PC-9 (cell line): ENCODE data around the gene AATF. TPM values are rescaled to one million over a fixed set of nuclear protein-coding genes. Genes with fewer than 3 reads are reported as not detected.

Experiments
- BruUV-seq: library from RNA; stranded (reverse); fragments of 400-500 nt; replicated peaks from 2 replicates; lab custom pipeline; 2021; lab: Mats Ljungman, UMichigan
- CTCF ChIA-PET: fragments of 300-600 bp; sonication (Branson Sonifier 250); formaldehyde crosslinking; loops from one replicate; lab custom pipeline; 2022; ENCODE audit warnings: antibody characterized with exemption; lab: Charles Lee
- POLR2A ChIA-PET: fragments of 300-600 bp; sonication (Branson Sonifier 250); formaldehyde crosslinking; loops from one replicate; lab custom pipeline; 2022; ENCODE audit warnings: antibody characterized with exemption; ENCODE audit not compliant: unreplicated experiment; lab: Charles Lee
- DNase-seq, 2 experiments: peaks; one replicate each; pipeline versions ENCODE4 v3.0.0 to v3.0.0-alpha.2; 2015 to 2022; ENCODE audit warnings: mixed read lengths in 1 of 2
- H2AFZ ChIP-seq: fragments of 200-600 bp; sonication (generic); 2 replicates; pipeline ENCODE4 v1.8.1; 2017; ENCODE audit warnings: antibody characterized with exemption
- H3F3A ChIP-seq: fragments of 200-600 bp; sonication (generic); 2 replicates; pipeline ENCODE4 v1.8.1; 2017; ENCODE audit warnings: antibody characterized with exemption, mild to moderate bottlenecking, low read depth; ENCODE audit not compliant: insufficient read depth
- H3K27ac ChIP-seq: fragments of 200-600 bp; sonication (generic); 2 replicates; pipeline ENCODE4 v1.6.1; 2016; ENCODE audit warnings: mixed run types
- H3K27me3 ChIP-seq: fragments of 200-600 bp; sonication (generic); 2 replicates; pipeline ENCODE4 v1.6.1; 2016; ENCODE audit warnings: low read depth, mixed run types; ENCODE audit not compliant: insufficient read depth
- H3K36me3 ChIP-seq: fragments of 200-600 bp; sonication (generic); 2 replicates; pipeline ENCODE4 v1.6.1; 2016; ENCODE audit warnings: low read depth, mixed run types
- H3K4me1 ChIP-seq: fragments of 200-600 bp; sonication (generic); replicated peaks from 2 replicates; pipeline ENCODE4 v1.6.1; 2016; ENCODE audit warnings: mixed run types; ENCODE audit not compliant: insufficient read depth
- H3K4me2 ChIP-seq: fragments of 200-600 bp; sonication (generic); 2 replicates; pipeline ENCODE4 v1.6.1; 2017; ENCODE audit warnings: mixed run types
- H3K4me3 ChIP-seq: fragments of 200-600 bp; sonication (generic); 2 replicates; pipeline ENCODE4 v1.6.1; 2016; ENCODE audit warnings: mixed run types
- H3K79me2 ChIP-seq: fragments of 200-600 bp; sonication (generic); 2 replicates; pipeline ENCODE4 v1.6.1; 2017; ENCODE audit warnings: low read depth, mixed run types
- H3K9me2 ChIP-seq: fragments of 200-600 bp; sonication (generic); 2 replicates; pipeline ENCODE4 v1.8.1; 2017; ENCODE audit warnings: mild to moderate bottlenecking; ENCODE audit not compliant: insufficient read depth
- H3K9me3 ChIP-seq: fragments of 200-600 bp; sonication (generic); 2 replicates; pipeline ENCODE4 v1.8.1; 2016; ENCODE audit warnings: low read depth; ENCODE audit not compliant: insufficient read depth
- H4K20me1 ChIP-seq: fragments of 200-600 bp; sonication (generic); 2 replicates; pipeline ENCODE4 v1.8.1; 2017; ENCODE audit not compliant: insufficient read depth
- CTCF ChIP-seq: fragments of 200-600 bp; sonication (generic); conservative IDR thresholded peaks from 2 replicates; pipeline ENCODE4 v1.6.1; 2017; ENCODE audit warnings: mixed run types, antibody characterized with exemption, mild to moderate bottlenecking, moderate library complexity
- EZH2 ChIP-seq: fragments of 200-600 bp; sonication (generic); IDR thresholded peaks from 2 replicates; pipeline ENCODE4 v1.8.0; 2017; ENCODE audit warnings: antibody characterized with exemption, low read depth
- intact Hi-C: fragments of 100-400 bp; cut with micrococcal nuclease; formaldehyde crosslinking; loops from one replicate; pipeline ENCODE4 v1.10.0; 2022; ENCODE audit not compliant: unreplicated experiment
- total RNA-seq: library from RNA; stranded (reverse); gene quantifications from 2 replicates; pipeline ENCODE4 v1.2.3, GENCODE V29; 2021

Gene AATF
- total RNA-seq, 1 experiment from 2014 or later, result 71.4 TPM

- H4K20me1 ChIP-seq, result peaks cover 69% of the 10 kb centered on the region
- H3K9me2 ChIP-seq, result no peaks in the 10 kb centered on the region
- no peaks in the 10 kb centered on the region for H3K9me3 ChIP-seq
- no peaks in the 10 kb centered on the region for H3K27me3 ChIP-seq
- no peak for DNase-seq
- intact Hi-C loops, result no loop called here
- H3F3A ChIP-seq, result no peaks in the 10 kb centered on the region; the same call in 1 of the 2 replicates
- H3K4me1 ChIP-seq, result no peaks in the 10 kb centered on the region
- ChIA-PET CTCF (no interaction called here), POLR2A (no interaction called here)
- H3K79me2 ChIP-seq, result peaks cover 91% of the 10 kb centered on the region
- no peak overlapping the region for H3K4me3 ChIP-seq
- no peak overlapping the region for H3K27ac ChIP-seq
- H3K36me3 ChIP-seq, result peaks cover 13% of the 10 kb centered on the region; the same call in 1 of the 2 replicates
- no peak for TF ChIP-seq EZH2
- TF ChIP-seq CTCF, result no peak
- no peak overlapping the region for H3K4me2 ChIP-seq
- no TSS peak for BruUV-seq
- no peak overlapping the region for H2AFZ ChIP-seq
Measured at GRCh38 chr17:36972186-36972700, 23.5 kb downstream of the AATF start.

GRCh38 chr17:36972905-36973304 lies 24.2 kb downstream of the AATF start:
- Histone ChIP-seq H3K4me2 (no peak overlapping the region), H3K27me3 (no peaks in the 10 kb centered on the region), H3F3A (no peaks in the 10 kb centered on the region; the same call in 1 of the 2 replicates), H3K4me3 (no peak overlapping the region), H3K36me3 (peaks cover 13% of the 10 kb centered on the region; the same call in 1 of the 2 replicates), H3K4me1 (no peaks in the 10 kb centered on the region), H3K79me2 (peaks cover 89% of the 10 kb centered on the region), H3K9me3 (no peaks in the 10 kb centered on the region), H3K27ac (no peak overlapping the region), H2AFZ (no peak overlapping the region), H3K9me2 (no peaks in the 10 kb centered on the region), H4K20me1 (peaks cover 62% of the 10 kb centered on the region)
- DNase-seq, result no peak
- no TSS peak for BruUV-seq
- intact Hi-C loops, result no loop called here
- TF ChIP-seq EZH2 (no peak), CTCF (no peak)
- CTCF ChIA-PET, result no interaction called here
- POLR2A ChIA-PET, result no interaction called here

GRCh38 chr17:36975922-36976515 lies 27.3 kb downstream of the AATF start:
- ChIA-PET CTCF (interaction anchor here (0.6 kb wide), 1 partner anchor 373 kb away, joined by 5 read pairs; no protein-coding TSS in a partner anchor), POLR2A (no interaction called here)
- Histone ChIP-seq H3K9me3 (no peaks in the 10 kb centered on the region), H3K4me2 (no peak overlapping the region), H3F3A (peaks cover 9% of the 10 kb centered on the region; the same call in 1 of the 2 replicates), H3K27ac (no peak overlapping the region), H3K27me3 (no peaks in the 10 kb centered on the region), H3K36me3 (peaks cover 11% of the 10 kb centered on the region; the same call in 1 of the 2 replicates), H3K9me2 (no peaks in the 10 kb centered on the region), H4K20me1 (peaks cover 46% of the 10 kb centered on the region), H3K4me3 (no peak overlapping the region), H3K4me1 (no peaks in the 10 kb centered on the region; the same call in 1 of the 2 replicates), H3K79me2 (peaks cover 91% of the 10 kb centered on the region), H2AFZ (no peak overlapping the region)
- TF ChIP-seq CTCF, result no peak
- TF ChIP-seq EZH2, result no peak
- intact Hi-C loops, result no loop called here
- no peak for DNase-seq
- no TSS peak for BruUV-seq
